Testis (tissue), 3 donors: ENCODE measurements around the gene AMBP. TPM values are rescaled to one million over a fixed set of nuclear protein-coding genes. Genes with fewer than 3 reads are reported as not detected.

Experiments
- DNase-seq: peaks from one replicate; pipeline ENCODE4 v3.0.0-alpha.2; 2019
- H3K27ac ChIP-seq, 2 donors: fragments of 200-600 bp; sonication (generic); one replicate each; pipeline ENCODE4 v1.5.1; 2019
- H3K27me3 ChIP-seq: fragments of 200-600 bp; sonication (generic); one replicate; pipeline ENCODE4 v1.5.1; 2019
- H3K36me3 ChIP-seq: fragments of 200-600 bp; sonication (generic); one replicate; pipeline ENCODE4 v1.5.1; 2017; ENCODE audit warnings: low read depth; ENCODE audit errors: missing control alignments
- H3K4me1 ChIP-seq: fragments of 200-600 bp; sonication (generic); one replicate; pipeline ENCODE4 v1.5.1; 2019
- H3K4me3 ChIP-seq, 2 donors: fragments of 200-600 bp; sonication (generic); one replicate each; pipeline ENCODE4 v1.5.1; 2017 to 2019
- H3K9me3 ChIP-seq: fragments of 200-600 bp; sonication (generic); one replicate; pipeline ENCODE4 v1.5.1; 2017
- CTCF ChIP-seq, 3 experiments: fragments of 450-650 bp in 2 of 3; fragments of 200-600 bp in 1 of 3; sonication (generic) in 1 of 3; IDR thresholded peaks; one replicate each; pipeline ENCODE4 v1.5.1; 2016 to 2019; ENCODE audit warnings: antibody characterized with exemption in 3 of 3, mild to moderate bottlenecking in 2 of 3, moderate library complexity in 1 of 3
- POLR2A ChIP-seq: fragments of 450-650 bp; IDR thresholded peaks from one replicate; pipeline ENCODE4 v1.6.1; 2017; ENCODE audit warnings: antibody characterized with exemption, mild to moderate bottlenecking, moderate library complexity
- WGBS, 2 donors: methylation state at CpG; one replicate each; pipeline ENCODE4 v1.1.5; 2018; 5-methylcytosine and 5-hydroxymethylcytosine counted together
- intact Hi-C: fragments of 100-400 bp; cut with DNase I; formaldehyde crosslinking; loops from one replicate; pipeline ENCODE4 v1.15.1; 2023; ENCODE audit warnings: low total_unique reads
- polyA plus RNA-seq: library from polyadenylated mRNA; stranded (reverse); fragments of 350-450 nt; fragmentation: Illumina TruSeq; extraction: RNeasy Lipid Tissue Mini Kit (QIAGEN cat#74804); gene quantifications from one replicate; pipeline ENCODE4 v1.2.3, GENCODE V29; 2014; ENCODE audit warnings: low read depth, low replicate concordance; ENCODE audit not compliant: insufficient read depth
- total RNA-seq, 2 donors: library from RNA; depleted of rRNA; stranded (reverse); fragments of >200 nt; gene quantifications; one replicate each; pipeline ENCODE4 v1.2.3, GENCODE V29; 2016

AMBP gene
- total and polyA plus RNA-seq, 3 donors from 2014 or later = 0.47 to 0.88 (median 0.68) TPM

- Histone ChIP-seq H3K36me3 (no peaks in the 10 kb centered on the region), H3K4me1 (peaks cover 6% of the 10 kb centered on the region), H3K27me3 (no peaks in the 10 kb centered on the region), H3K27ac (no peak overlapping the region), H3K4me3 (no peak overlapping the region), H3K9me3 (no peaks in the 10 kb centered on the region)
- intact Hi-C loops = no loop called here
- DNase-seq = no peak
- TF ChIP-seq CTCF (IDR thresholded peaks at IDR 0.05) = no peak
- no peak for TF ChIP-seq POLR2A
- WGBS, 2 donors = 69 to 74% methylated on average over 7 of the region's 7 CpGs
These were observed 22.2 kb downstream of the AMBP start for GRCh38 chr9:114055894-114056293.

- intact Hi-C loops = no loop called here
- Histone ChIP-seq H3K4me1 (peaks cover 6% of the 10 kb centered on the region), H3K9me3 (no peaks in the 10 kb centered on the region), H3K27ac (no peak overlapping the region), H3K36me3 (no peaks in the 10 kb centered on the region), H3K4me3 (no peak overlapping the region), H3K27me3 (no peaks in the 10 kb centered on the region)
- no peak for DNase-seq
- 95 to 97% methylated on average over 17 to 18 of the region's 18 CpGs for WGBS, 2 donors
- TF ChIP-seq CTCF (IDR thresholded peaks at IDR 0.05) (no peak), POLR2A (no peak)
These were observed 23.0 kb downstream of the AMBP start for GRCh38 chr9:114055061-114055460.

GRCh38 chr9:114054191-114054690 lies 23.9 kb downstream of the AMBP start:
- intact Hi-C loops = no loop called here
- H3K4me3 ChIP-seq = no peak overlapping the region
- DNase-seq = no peak
- WGBS, 2 donors = 77 to 83% methylated on average over 8 to 10 of the region's 10 CpGs
- TF ChIP-seq POLR2A (no peak), CTCF (IDR thresholded peaks at IDR 0.05) (no peak)
- H3K4me1 ChIP-seq = peaks cover 1% of the 10 kb centered on the region
- H3K36me3 ChIP-seq = no peaks in the 10 kb centered on the region
- H3K27me3 ChIP-seq = no peaks in the 10 kb centered on the region
- no peaks in the 10 kb centered on the region for H3K9me3 ChIP-seq
- H3K27ac ChIP-seq = no peak overlapping the region

GRCh38 chr9:114053246-114054005 lies 24.7 kb downstream of the AMBP start:
- intact Hi-C loops = no loop called here
- Histone ChIP-seq H3K27me3 (no peaks in the 10 kb centered on the region), H3K4me1 (no peaks in the 10 kb centered on the region), H3K36me3 (no peaks in the 10 kb centered on the region), H3K9me3 (no peaks in the 10 kb centered on the region), H3K4me3 (no peak overlapping the region), H3K27ac (no peak overlapping the region)
- whole genome bisulfite sequencing, 2 donors = 95 to 96% methylated on average over 7 to 8 of the region's 8 CpGs
- DNase-seq = no peak
- TF ChIP-seq CTCF (IDR thresholded peaks at IDR 0.05) (no peak), POLR2A (no peak)

- DNase-seq = peak; percentile 4
- no peak for TF ChIP-seq CTCF (IDR thresholded peaks at IDR 0.05)
- no peak for TF ChIP-seq POLR2A
- intact Hi-C loops = no loop called here
- Histone ChIP-seq H3K27ac (no peak overlapping the region), H3K36me3 (no peaks in the 10 kb centered on the region), H3K9me3 (no peaks in the 10 kb centered on the region), H3K4me3 (no peak overlapping the region), H3K4me1 (no peaks in the 10 kb centered on the region), H3K27me3 (no peaks in the 10 kb centered on the region)
- WGBS, 2 donors = 81 to 95% methylated on average over 3 to 7 of the region's 7 CpGs
These were observed 26.4 kb downstream of the AMBP start for GRCh38 chr9:114051706-114052105.
